GOT3 (cell line): ENCODE measurements around the gene SLC35G6.
"Not testable (repeated sequence)": the region's sequence is repeated elsewhere in the genome, so short reads cannot be mapped to it uniquely, and the experiment has no call there.

Experiments used
- DNase-seq: peaks from one replicate; lab custom pipeline; 2025; ENCODE audit warnings: mixed read lengths; lab: John Stamatoyannopoulos, UW

Gene SLC35G6

GRCh38 chr17:7460850-7461660, 20.2 kb upstream of the SLC35G6 start:
- no peak for DNase-seq

GRCh38 chr17:7462474-7463371, 18.5 kb upstream of the SLC35G6 start:
- no peak for DNase-seq

DNA sequence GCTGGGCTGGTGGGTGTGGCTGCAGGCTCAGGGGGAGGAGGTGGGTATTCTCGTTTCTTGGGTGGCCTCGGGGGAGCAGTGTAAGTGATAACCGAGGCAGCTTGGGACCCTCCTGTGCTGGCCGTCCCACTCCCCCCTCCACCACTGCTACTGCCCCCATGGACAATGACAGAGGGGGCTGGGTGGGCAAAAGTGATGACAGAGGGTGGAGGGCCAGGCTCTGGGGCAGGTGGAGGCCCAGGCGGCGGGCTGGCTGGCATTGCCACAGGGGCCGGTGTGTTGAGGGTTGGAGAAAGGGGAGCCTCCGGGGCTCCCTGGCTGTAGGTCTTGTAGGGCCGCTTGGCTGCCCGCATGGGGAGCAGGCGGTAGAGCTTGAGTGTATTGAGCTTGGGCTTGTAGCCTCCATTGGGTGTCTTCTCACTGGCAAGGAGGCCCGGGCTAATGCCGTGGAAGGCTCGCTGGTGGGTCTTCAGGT, 17.8 kb upstream of the SLC35G6 start:
- DNase-seq, result no peak

DNA sequence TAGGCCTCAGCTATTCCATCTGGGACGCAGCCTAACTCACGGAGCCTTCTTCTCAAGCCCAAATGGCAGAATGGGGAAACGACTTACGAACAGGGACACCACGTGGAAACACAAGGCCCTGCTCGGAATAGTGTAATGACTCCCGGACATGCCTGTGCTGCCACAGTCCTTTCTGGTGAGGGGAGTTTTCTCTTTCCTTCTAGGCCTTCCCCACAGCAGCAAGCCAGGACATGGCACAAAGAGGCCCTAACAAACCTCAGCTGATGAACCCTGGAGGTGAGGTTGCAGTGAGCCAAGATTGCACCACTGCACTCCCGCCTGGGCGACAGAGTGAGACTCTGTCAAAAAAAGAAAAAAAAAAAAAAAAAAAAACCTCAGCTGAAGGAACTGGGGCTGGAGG, 17.2 kb upstream of the SLC35G6 start:
- DNase-seq, result no peak

- no peak for DNase-seq
Observed at GRCh38 chr17:7465597-7466275, 15.5 kb upstream of the SLC35G6 start.

DNA sequence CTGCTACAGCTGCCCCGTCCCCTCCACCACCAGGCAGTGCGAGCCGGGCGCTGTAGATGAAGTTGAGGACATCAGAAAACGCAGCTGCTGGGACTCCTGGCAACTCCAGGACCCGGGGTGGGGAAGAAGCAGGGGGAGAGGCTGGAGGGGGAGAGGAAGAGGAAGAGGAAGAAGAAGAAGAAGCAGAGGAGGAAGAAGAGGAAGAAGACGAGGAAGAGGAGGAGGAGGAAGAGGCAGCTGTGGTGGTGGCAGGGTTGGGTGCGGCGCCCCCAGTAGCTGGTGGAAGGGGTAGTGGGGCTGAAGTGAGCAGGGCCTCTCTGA, 15.0 kb upstream of the SLC35G6 start:
- DNase-seq, result no peak

- DNase-seq, result no peak
Observed at GRCh38 chr17:7466639-7467341, 14.5 kb upstream of the SLC35G6 start.

DNA sequence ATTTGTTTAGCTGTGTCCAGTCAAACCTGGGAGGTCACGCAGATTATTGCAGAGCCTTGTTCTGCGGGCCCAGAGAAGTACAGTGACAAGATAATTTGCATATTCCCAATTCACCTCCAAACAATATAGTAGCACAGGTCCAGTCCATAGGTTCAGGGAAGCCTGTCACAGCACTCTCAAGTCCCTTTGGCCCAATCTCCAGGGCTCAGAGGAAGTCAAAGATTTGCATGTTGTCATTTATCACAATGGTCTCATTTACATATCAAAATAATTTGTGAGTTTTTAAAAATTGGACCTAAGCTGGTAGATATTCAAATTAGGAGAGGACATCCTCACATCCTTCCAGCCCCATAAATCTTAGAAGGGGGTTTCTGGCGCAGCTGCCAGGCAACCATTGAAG, 13.7 kb upstream of the SLC35G6 start:
- no peak for DNase-seq

DNA sequence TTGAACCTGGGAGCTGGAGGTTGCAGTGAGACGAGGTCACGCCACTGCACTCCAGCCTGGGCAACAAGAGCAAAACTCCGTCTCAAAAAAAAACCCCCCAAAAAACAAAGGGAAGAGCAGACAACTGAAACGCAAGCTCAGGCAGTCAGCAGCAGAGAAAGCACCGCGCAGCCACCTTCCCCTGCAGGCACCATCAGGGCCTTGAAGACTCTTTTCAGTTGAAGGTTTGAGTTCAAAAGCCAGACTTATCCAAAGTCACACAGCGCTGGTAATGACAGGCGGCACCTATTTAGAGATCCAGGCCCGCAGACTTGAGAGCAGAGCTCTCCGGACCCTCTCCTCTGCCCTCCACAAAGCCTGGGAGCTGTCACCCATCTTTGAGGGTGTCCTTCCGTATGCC, 13.0 kb upstream of the SLC35G6 start:
- no peak for DNase-seq

GRCh38 chr17:7468804-7469389, 12.3 kb upstream of the SLC35G6 start:
- DNase-seq, result no peak

DNA sequence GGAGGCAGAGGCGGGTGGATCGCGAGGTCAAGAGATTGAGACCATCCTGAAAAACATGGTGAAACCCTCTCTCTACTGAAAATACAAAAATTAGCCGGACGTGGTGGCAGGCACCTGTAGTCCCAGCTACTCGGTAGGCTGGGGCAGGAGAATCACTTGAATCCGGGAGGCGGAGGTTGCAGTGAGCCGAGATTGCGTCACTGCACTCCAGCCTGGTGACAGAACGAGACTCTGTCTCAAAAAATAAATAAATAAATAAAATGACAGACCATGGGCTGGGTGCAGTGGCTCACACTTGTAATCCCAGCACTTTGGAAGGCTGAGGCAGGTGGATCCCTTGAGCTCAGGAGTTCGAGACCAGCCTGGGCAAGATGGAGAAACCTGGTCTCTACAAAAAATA, 11.4 kb upstream of the SLC35G6 start:
- DNase-seq, result not testable (repeated sequence)

- DNase-seq, result not testable (repeated sequence)
Observed at GRCh38 chr17:7470457-7470973, 10.7 kb upstream of the SLC35G6 start.

GRCh38 chr17:7471729-7472128, 9.5 kb upstream of the SLC35G6 start:
- DNase-seq, result no peak

GRCh38 chr17:7474767-7475166, 6.5 kb upstream of the SLC35G6 start:
- DNase-seq, result not testable (repeated sequence)

GRCh38 chr17:7475764-7476422, 5.4 kb upstream of the SLC35G6 start:
- no peak for DNase-seq

- no peak for DNase-seq
Observed at GRCh38 chr17:7476494-7476893, 4.8 kb upstream of the SLC35G6 start.

DNA sequence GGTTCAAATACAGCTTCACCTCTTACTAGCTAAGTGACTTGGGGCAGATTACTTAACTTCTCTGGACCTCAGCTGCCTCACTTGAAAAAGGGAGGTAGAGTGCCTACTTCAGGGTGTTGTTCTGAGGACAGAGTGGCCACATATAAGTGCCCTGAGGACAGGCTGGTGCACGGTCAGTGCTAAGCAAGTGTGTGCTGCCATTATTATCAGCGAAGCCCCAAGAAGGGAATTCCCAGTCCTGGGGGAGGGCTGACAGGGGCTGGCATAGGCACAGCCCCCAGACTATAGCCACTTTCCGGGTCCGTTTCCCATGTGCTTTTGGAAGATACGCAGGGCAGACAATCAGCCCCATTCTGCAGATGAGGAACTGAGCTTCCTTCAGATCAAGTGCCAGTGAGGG, 4.3 kb upstream of the SLC35G6 start:
- no peak for DNase-seq

DNA sequence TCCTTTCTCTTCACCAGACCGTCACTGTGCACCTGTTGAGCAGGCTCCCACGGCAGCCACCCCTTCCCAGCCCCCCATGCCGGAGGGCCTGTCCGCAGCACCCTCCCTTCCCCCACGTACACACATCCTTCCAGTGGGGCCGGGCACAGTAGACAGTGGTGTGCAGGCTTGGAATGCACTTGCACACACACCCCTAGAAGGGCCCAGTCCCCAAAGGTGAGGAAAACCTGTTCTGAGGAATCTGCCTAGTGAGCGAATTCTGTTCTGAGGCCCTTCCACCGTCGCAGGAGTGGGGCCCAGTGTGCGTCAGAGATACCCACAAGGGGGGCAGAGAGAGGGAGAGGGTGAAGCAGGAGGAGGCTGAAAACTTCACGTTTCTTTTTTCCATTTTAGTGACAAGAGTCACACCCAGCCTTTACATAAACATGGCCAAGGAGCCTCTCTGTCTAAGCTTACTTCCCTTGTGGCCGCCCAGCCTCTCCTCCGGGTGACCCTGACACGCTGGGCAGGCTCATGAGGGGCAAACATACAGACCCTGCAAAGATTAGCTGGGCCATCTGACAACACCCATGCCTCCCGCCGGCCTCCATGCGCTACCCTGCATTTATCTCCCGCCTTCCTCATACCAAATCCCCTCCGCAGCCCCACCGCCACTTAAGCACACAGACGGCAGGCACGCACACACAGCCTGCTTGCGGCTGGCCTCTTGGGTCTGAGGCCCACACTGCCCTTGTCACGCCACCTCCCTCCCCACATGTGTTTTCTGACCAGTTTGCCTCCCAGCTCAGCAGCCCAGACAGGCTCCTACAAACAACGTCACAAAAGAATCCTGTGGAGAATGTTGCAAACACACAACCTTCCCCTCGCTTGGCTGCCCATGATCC, 3.6 kb upstream of the SLC35G6 start:
- DNase-seq, result no peak
